ENCODE results near the gene NAP1L1.

Gene NAP1L1

GRCh38 chr12:76024102-76024781 is 60.2 kb downstream of the NAP1L1 start:
- in situ Hi-C loops (cut with HindIII; ENCODE audit: low sequenced_read_pairs) = no loop called here

GRCh38 chr12:76023069-76023690 is 61.3 kb downstream of the NAP1L1 start:
- in situ Hi-C loops (cut with HindIII; ENCODE audit: low sequenced_read_pairs) = no loop called here

GRCh38 chr12:76022506-76022905 is 62.0 kb downstream of the NAP1L1 start:
- in situ Hi-C loops (cut with HindIII; ENCODE audit: low sequenced_read_pairs) = no loop called here

- in situ Hi-C loops (cut with HindIII; ENCODE audit: low sequenced_read_pairs) = no loop called here
Observed at GRCh38 chr12:76020731-76021672, 63.5 kb downstream of the NAP1L1 start.

GRCh38 chr12:76020281-76020680 is 64.2 kb downstream of the NAP1L1 start:
- in situ Hi-C loops (cut with HindIII; ENCODE audit: low sequenced_read_pairs) = no loop called here

- in situ Hi-C loops (cut with HindIII; ENCODE audit: low sequenced_read_pairs) = no loop called here
Observed at GRCh38 chr12:76018672-76019071, 65.8 kb downstream of the NAP1L1 start.

- in situ Hi-C loops (cut with HindIII; ENCODE audit: low sequenced_read_pairs) = no loop called here
Observed at GRCh38 chr12:76018111-76018510, 66.4 kb downstream of the NAP1L1 start.

- in situ Hi-C loops (cut with HindIII; ENCODE audit: low sequenced_read_pairs) = loop anchor here (5.0 kb wide), 1 partner anchor 42 kb away; no protein-coding TSS in a partner anchor
Observed at GRCh38 chr12:76014007-76014406, 70.5 kb downstream of the NAP1L1 start.

GRCh38 chr12:76013603-76014002 is 70.9 kb downstream of the NAP1L1 start:
- in situ Hi-C loops (cut with HindIII; ENCODE audit: low sequenced_read_pairs) = loop anchor here (5.0 kb wide), 1 partner anchor 41 kb away; no protein-coding TSS in a partner anchor

- in situ Hi-C loops (cut with HindIII; ENCODE audit: low sequenced_read_pairs) = loop anchor here (5.0 kb wide), 1 partner anchor 40 kb away; no protein-coding TSS in a partner anchor
Observed at GRCh38 chr12:76012644-76013043, 71.8 kb downstream of the NAP1L1 start.

GRCh38 chr12:76010732-76011458 is 73.6 kb downstream of the NAP1L1 start:
- in situ Hi-C loops (cut with HindIII; ENCODE audit: low sequenced_read_pairs) = loop anchor here (5.0 kb wide), 1 partner anchor 39 kb away; no protein-coding TSS in a partner anchor

GRCh38 chr12:76008428-76008827 is 76.1 kb downstream of the NAP1L1 start:
- in situ Hi-C loops (cut with HindIII; ENCODE audit: low sequenced_read_pairs) = no loop called here

GRCh38 chr12:76007640-76008039 is 76.8 kb downstream of the NAP1L1 start:
- in situ Hi-C loops (cut with HindIII; ENCODE audit: low sequenced_read_pairs) = no loop called here

- in situ Hi-C loops (cut with HindIII; ENCODE audit: low sequenced_read_pairs) = no loop called here
Observed at GRCh38 chr12:76006028-76006925, 78.2 kb downstream of the NAP1L1 start.

GRCh38 chr12:76003355-76003638 is 81.2 kb downstream of the NAP1L1 start:
- in situ Hi-C loops (cut with HindIII; ENCODE audit: low sequenced_read_pairs) = no loop called here

GRCh38 chr12:76002598-76003354 is 81.7 kb downstream of the NAP1L1 start:
- in situ Hi-C loops (cut with HindIII; ENCODE audit: low sequenced_read_pairs) = no loop called here

- in situ Hi-C loops (cut with HindIII; ENCODE audit: low sequenced_read_pairs) = no loop called here
Observed at GRCh38 chr12:75998292-75999063, 86.0 kb downstream of the NAP1L1 start.

GRCh38 chr12:75997658-75998057 is 86.8 kb downstream of the NAP1L1 start:
- in situ Hi-C loops (cut with HindIII; ENCODE audit: low sequenced_read_pairs) = no loop called here

Data from endothelial cell of hepatic sinusoid (primary cell).